ENCODE data around the gene VPS18.

Gene VPS18

GRCh38 chr15:40892447-40893012 is 1.7 kb upstream of the VPS18 start:
- intact Hi-C loops (cut with DNase I), result loop anchor here (2.0 to 10.0 kb wide), 4 partner anchors 34 to 225 kb away; partner anchors contain the start of genes DNAJC17, INO80, RMDN3 and ZFYVE19
- DNase-seq, result no peak

- intact Hi-C loops (cut with DNase I), result loop anchor here (2.0 to 10.0 kb wide), 4 partner anchors 34 to 224 kb away; partner anchors contain the start of genes DNAJC17, INO80, RMDN3 and ZFYVE19
- DNase-seq, result no peak
Observed at GRCh38 chr15:40893019-40893670, 1.1 kb upstream of the VPS18 start.

- intact Hi-C loops (cut with DNase I), result loop anchor here (5.0 to 10.0 kb wide), 3 partner anchors 90 to 222 kb away; partner anchors contain the start of genes DNAJC17, INO80, RMDN3 and ZFYVE19
- DNase-seq, result peak in 28 of 42 donors; percentile 14 to 64 (median 44)
Observed at GRCh38 chr15:40894681-40895448, 615 bp downstream of the VPS18 start.

GRCh38 chr15:40899536-40900207 is 5.4 kb downstream of the VPS18 start:
- DNase-seq, result no peak
- intact Hi-C loops (cut with DNase I), result loop anchor here (10.0 kb wide), 3 partner anchors 95 to 285 kb away; partner anchors contain the start of genes DNAJC17, RMDN3 and ZFYVE19

- no peak for DNase-seq
- intact Hi-C loops (cut with DNase I), result loop anchor here (10.0 kb wide), 1 partner anchor 284 kb away; no protein-coding TSS in a partner anchor
Observed at GRCh38 chr15:40900256-40901052, 6.2 kb downstream of the VPS18 start.

DNA sequence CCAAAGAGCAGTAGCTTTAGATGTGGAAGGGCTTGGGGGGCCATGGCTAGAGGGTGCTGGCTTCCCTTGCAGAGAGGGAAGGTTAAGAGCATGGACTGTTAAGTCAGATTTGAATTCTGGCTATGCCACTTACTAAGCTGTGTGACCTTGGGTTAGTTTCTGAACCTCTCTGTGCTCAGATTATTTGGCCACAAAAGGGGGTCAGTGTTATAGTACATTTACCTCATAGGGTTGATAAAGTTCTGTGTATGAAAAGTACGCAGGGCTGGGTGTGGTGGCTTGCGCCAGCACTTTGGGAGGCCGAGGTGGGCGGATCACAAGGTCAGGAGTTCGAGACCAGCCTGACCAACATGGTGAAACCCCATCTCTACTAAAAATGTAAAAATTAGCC is 6.8 kb downstream of the VPS18 start:
- intact Hi-C loops (cut with DNase I), result loop anchor here (10.0 kb wide), 1 partner anchor 284 kb away; no protein-coding TSS in a partner anchor

GRCh38 chr15:40902605-40903561 is 8.6 kb downstream of the VPS18 start:
- peak in 33 of 42 donors; percentile 22 to 82 (median 51) for DNase-seq
- intact Hi-C loops (cut with DNase I), result loop anchor here (10.0 kb wide), 1 partner anchor 282 kb away; no protein-coding TSS in a partner anchor

More for the DNA sequence above, 6.8 kb downstream of the VPS18 start:
- DNase-seq, result no peak

DNA sequence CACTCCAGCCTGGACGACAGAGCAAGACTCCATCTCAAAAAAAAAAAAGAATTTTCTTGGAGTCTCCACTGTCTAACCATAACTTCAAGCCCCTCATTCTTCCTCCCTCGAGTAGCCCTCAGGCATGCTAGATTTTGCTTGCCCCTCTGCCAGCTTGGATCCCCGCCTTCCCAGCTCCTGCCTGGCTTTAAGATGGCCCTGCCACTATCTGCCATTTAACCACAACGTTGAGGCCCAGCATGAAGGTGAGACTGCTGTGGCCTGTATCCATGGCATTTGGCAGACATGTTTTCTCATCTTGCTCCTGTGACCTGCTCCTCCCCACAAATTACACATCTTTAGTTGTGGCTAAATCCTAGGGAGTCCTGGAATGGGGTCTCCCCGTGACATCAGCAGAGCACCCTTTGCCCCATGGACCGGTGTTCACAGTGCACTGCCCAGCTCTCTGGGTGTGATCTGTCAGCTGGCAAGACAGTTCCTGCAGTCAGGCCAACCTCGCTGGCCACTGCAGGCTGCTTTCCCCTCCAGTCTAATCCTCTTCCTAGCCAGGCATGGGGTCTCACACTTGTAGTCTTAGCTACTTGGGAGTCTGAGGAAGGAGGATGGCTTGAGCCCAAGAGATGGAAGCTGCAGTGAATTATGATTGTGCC is 10.4 kb downstream of the VPS18 start:
- intact Hi-C loops (cut with DNase I), result loop anchor here (5.0 to 10.0 kb wide), 2 partner anchors 113 to 280 kb away; no protein-coding TSS in a partner anchor
- DNase-seq, result no peak

- intact Hi-C loops (cut with DNase I), result loop anchor here (5.0 to 10.0 kb wide), 2 partner anchors 111 to 278 kb away; no protein-coding TSS in a partner anchor
- peak in 40 of 42 donors; percentile 27 to 81 (median 60) for DNase-seq
Observed at GRCh38 chr15:40906091-40906990, 12.1 kb downstream of the VPS18 start.

- DNase-seq, result peak in 31 of 42 donors; percentile 29 to 79 (median 54)
- intact Hi-C loops (cut with DNase I), result loop anchor here (5.0 to 10.0 kb wide), 2 partner anchors 110 to 278 kb away; no protein-coding TSS in a partner anchor
Observed at GRCh38 chr15:40906991-40907802, 12.9 kb downstream of the VPS18 start.

GRCh38 chr15:40908095-40908494 is 13.8 kb downstream of the VPS18 start:
- intact Hi-C loops (cut with DNase I), result loop anchor here (5.0 to 10.0 kb wide), 2 partner anchors 109 to 277 kb away; no protein-coding TSS in a partner anchor
- DNase-seq, result no peak

DNA sequence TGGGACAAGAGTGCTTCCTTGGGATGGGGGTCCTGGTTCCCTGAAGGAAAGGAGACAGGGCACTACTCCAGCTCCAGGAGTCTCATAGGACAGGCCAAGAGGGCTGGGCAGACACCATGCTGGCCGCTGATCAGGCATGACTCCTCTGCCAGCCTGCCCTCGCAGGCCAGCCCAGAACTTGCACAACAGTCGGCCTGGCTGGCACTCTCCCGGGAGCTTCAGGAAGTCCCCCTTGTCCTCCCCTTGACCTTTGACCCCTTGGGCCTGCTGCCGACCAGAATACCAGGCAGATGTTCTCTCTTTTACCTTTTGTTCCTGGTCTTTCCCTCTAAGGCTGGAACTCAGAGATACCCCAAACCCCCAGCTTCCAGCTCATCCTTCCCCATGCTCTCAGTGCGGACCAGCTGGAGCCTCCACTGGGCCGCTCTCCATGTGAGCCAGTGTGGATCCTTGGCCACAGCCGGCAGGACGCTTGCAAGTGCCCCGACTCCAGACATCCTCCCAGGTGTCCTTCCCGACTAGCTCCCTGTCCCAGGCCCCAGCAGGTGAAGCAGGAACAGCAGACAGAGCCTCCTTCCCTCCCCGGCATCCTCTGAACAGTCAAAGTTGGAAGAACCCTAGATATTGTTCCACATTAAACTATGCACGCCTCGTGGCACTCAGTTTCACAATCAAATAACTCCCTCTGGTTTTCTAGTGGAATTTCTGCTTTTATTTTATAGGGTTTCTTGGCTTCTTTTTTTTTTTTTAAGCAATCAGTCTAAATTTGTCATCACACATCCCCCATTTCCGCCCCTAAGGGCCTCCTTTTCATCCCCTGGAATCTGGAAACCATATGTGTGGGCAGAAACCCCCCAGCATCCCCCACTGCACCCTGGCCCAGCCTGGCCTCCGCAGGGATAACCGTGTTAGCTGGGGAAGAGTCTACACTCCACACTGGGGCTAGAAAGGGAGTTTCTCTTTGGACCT is 15.7 kb downstream of the VPS18 start:
- DNase-seq, result peak in 2 of 42 donors; percentile 26 to 67
- intact Hi-C loops (cut with DNase I), result loop anchor here (5.0 to 10.0 kb wide), 2 partner anchors 107 to 275 kb away; no protein-coding TSS in a partner anchor

DNA sequence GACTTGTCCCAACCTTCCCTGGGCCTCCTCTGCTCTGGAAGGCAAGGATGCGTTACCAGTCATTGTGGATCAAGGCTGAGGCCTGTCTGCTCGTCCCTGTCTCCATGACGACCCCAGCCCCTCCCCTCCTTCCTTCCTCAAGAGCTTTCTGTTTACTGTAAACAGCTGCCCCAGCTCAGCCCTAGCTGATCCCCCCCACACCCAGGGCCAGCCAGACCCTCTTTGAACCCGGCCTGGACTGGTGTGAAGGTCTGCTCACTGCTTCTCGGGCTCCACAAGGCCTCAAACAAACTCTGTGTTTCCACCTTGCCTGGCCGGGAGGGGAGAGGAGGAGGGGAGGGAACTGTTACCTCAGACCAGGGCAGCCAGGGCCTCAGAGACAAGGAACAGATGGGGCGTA is 16.9 kb downstream of the VPS18 start:
- intact Hi-C loops (cut with DNase I), result no loop called here
- DNase-seq, result no peak
